Ascending aorta (tissue), 2 donors: ENCODE measurements around the gene MAN2B2. TPM values are rescaled to one million over a fixed set of nuclear protein-coding genes. Genes with fewer than 3 reads are reported as not detected.

Experiments used
- DNase-seq, 2 donors: peaks; one replicate each; pipeline ENCODE4 v3.0.0-alpha.2; 2019; ENCODE audit warnings: low spot score in 2 of 2
- H3K27ac ChIP-seq, 2 donors: fragments of 200-600 bp; sonication (generic); one replicate each; pipeline ENCODE4 v1.5.1; 2016 to 2017; ENCODE audit warnings: mild to moderate bottlenecking in 1 of 2
- H3K27me3 ChIP-seq: fragments of 200-600 bp; sonication (generic); one replicate; pipeline ENCODE4 v1.5.1; 2017
- H3K36me3 ChIP-seq, 2 donors: fragments of 200-600 bp; sonication (generic); one replicate each; pipeline ENCODE4 v1.5.1; 2016
- H3K4me1 ChIP-seq, 2 donors: fragments of 200-600 bp; sonication (generic); one replicate each; pipeline ENCODE4 v1.5.1; 2016 to 2017; ENCODE audit warnings: mild to moderate bottlenecking in 1 of 2
- H3K4me3 ChIP-seq, 2 donors: fragments of 200-600 bp; sonication (generic); one replicate each; pipeline ENCODE4 v1.5.1; 2016 to 2017; ENCODE audit warnings: mild to moderate bottlenecking in 1 of 2
- H3K9me3 ChIP-seq, 2 donors: fragments of 200-600 bp; sonication (generic); one replicate each; pipeline ENCODE4 v1.5.1; 2016
- CTCF ChIP-seq, 3 experiments: fragments of 200-600 bp in 2 of 3; fragments of 450-650 bp in 1 of 3; sonication (generic) in 2 of 3; IDR thresholded peaks; one replicate each; pipeline ENCODE4 v1.5.1; 2016 to 2019; ENCODE audit warnings: antibody characterized with exemption in 3 of 3, mild to moderate bottlenecking in 1 of 3, moderate library complexity in 1 of 3
- intact Hi-C: fragments of 100-400 bp; cut with DNase I; formaldehyde crosslinking; loops from one replicate; pipeline ENCODE4 v1.15.1; 2023
- total RNA-seq: library from RNA; depleted of rRNA; stranded (reverse); fragments of >200 nt; gene quantifications from one replicate; pipeline ENCODE4 v1.1.0, GENCODE V29; 2016

The MAN2B2 gene
- total RNA-seq, 1 donor from 2014 or later, result 47.8 TPM

GRCh38 chr4:6633091-6633906, 58.3 kb downstream of the MAN2B2 start:
- TF ChIP-seq CTCF (IDR thresholded peaks at IDR 0.05), result no peak
- DNase-seq, result peak in 1 of 2 donors; percentile 55
- Histone ChIP-seq H3K9me3 (no peaks in the 10 kb centered on the region), H3K4me3 (no peak overlapping the region), H3K27ac (no peak overlapping the region), H3K27me3 (no peaks in the 10 kb centered on the region), H3K4me1 (no peaks in the 10 kb centered on the region), H3K36me3 (no peaks in the 10 kb centered on the region)
- intact Hi-C loops, result no loop called here

GRCh38 chr4:6634746-6635145, 59.8 kb downstream of the MAN2B2 start:
- Histone ChIP-seq H3K9me3 (no peaks in the 10 kb centered on the region), H3K4me1 (no peaks in the 10 kb centered on the region), H3K27ac (no peak overlapping the region), H3K27me3 (no peaks in the 10 kb centered on the region), H3K36me3 (no peaks in the 10 kb centered on the region), H3K4me3 (no peak overlapping the region)
- no peak for TF ChIP-seq CTCF (IDR thresholded peaks at IDR 0.05)
- intact Hi-C loops, result no loop called here
- no peak for DNase-seq

- Histone ChIP-seq H3K4me1 (peaks cover 4 to 16% of the 10 kb centered on the region in 2 donors), H3K9me3 (no peaks in the 10 kb centered on the region), H3K36me3 (peaks cover 13 to 15% of the 10 kb centered on the region in 2 donors), H3K27ac (no peak overlapping the region), H3K4me3 (peak overlapping the region in 1 of 2 donors; percentile 89), H3K27me3 (no peaks in the 10 kb centered on the region)
- DNase-seq, result peak in 1 of 2 donors; percentile 31
- no peak for TF ChIP-seq CTCF (IDR thresholded peaks at IDR 0.05)
- intact Hi-C loops, result no loop called here
Measured at GRCh38 chr4:6639137-6639680, 64.2 kb downstream of the MAN2B2 start.

GRCh38 chr4:6640292-6641163, 65.5 kb downstream of the MAN2B2 start, which contains the start of gene MRFAP1:
Gene MRFAP1, plus strand, starts transcription at chr4:6640685. Its CDS starts 178 bp downstream, at chr4:6640863.
- TF ChIP-seq CTCF (IDR thresholded peaks at IDR 0.05), result no peak
- DNase-seq, result peak; percentile 77 to 97
- H3K4me1 ChIP-seq, result peaks cover 4 to 16% of the 10 kb centered on the region in 2 donors
- no peaks in the 10 kb centered on the region for H3K9me3 ChIP-seq
- H3K4me3 ChIP-seq, result peak within 1 kb of the TSS; percentile 76 to 89
- H3K27me3 ChIP-seq, result no peaks in the 10 kb centered on the region
- H3K36me3 ChIP-seq, result peaks cover 13 to 15% of the 10 kb centered on the region in 2 donors
- intact Hi-C loops, result loop anchor here (1.0 to 10.0 kb wide), 11 partner anchors 24 to 427 kb away; partner anchors contain the start of genes BLOC1S4, GRPEL1, KIAA0232 and MAN2B2
- H3K27ac ChIP-seq, result peak within 1 kb of the TSS; percentile 94 to 97
